Measurements from ENCODE around the gene ZNF490.

The ZNF490 gene

GRCh38 chr19:12610540-12611360, at the start of gene ZNF490, which contains the start of gene ZNF791:
TSS of gene ZNF490 (minus strand) at chr19:12610813. CDS start at chr19:12610680, 133 bp downstream.
TSS of gene ZNF791 (plus strand) at chr19:12610920. CDS start at chr19:12611080, 160 bp downstream.
- POLR2A ChIA-PET (ENCODE audit: low non-redundant PET): interaction anchor here (0.6 kb wide), 1 partner anchor 43 kb away, joined by 6 read pairs; no protein-coding TSS in a partner anchor
- peak; percentile 99 for DNase-seq (ENCODE audit: low spot score)
- CTCF ChIA-PET: no interaction called here
- TF ChIP-seq, protein P1, sequence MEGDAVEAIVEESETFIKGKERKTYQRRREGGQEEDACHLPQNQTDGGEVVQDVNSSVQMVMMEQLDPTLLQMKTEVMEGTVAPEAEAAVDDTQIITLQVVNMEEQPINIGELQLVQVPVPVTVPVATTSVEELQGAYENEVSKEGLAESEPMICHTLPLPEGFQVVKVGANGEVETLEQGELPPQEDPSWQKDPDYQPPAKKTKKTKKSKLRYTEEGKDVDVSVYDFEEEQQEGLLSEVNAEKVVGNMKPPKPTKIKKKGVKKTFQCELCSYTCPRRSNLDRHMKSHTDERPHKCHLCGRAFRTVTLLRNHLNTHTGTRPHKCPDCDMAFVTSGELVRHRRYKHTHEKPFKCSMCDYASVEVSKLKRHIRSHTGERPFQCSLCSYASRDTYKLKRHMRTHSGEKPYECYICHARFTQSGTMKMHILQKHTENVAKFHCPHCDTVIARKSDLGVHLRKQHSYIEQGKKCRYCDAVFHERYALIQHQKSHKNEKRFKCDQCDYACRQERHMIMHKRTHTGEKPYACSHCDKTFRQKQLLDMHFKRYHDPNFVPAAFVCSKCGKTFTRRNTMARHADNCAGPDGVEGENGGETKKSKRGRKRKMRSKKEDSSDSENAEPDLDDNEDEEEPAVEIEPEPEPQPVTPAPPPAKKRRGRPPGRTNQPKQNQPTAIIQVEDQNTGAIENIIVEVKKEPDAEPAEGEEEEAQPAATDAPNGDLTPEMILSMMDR (conservative IDR thresholded peaks at IDR 0.05; ENCODE audit: low read depth): no peak
- H3K27ac ChIP-seq: peak within 1 kb of the TSS; percentile 92

DNA sequence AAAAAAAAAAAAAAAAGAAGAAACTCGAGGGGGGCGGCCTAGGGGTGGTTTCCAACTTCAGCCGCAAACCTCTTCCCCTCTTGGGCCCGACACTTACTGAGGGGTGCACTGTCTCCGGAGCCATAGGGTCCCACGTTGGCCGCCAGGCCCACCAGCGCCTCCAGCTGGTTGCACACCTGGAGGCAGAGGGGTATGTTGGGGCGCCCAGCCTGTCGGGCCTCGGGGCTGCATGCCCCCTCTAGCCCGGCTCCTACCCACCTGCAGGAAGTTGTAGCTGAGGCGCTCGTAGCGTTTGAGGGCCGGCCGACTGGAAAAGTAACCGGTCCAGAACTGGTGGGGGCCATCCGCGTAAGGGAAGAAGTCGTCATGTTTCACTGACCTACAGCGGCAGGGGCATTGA, 47.4 kb upstream of the ZNF490 start:
- no peak overlapping the region for H3K27ac ChIP-seq
- DNase-seq (ENCODE audit: low spot score): no peak
- CTCF ChIA-PET: interaction anchor here (0.6 kb wide), 1 partner anchor 204 kb away, joined by 5 read pairs; no protein-coding TSS in a partner anchor
- POLR2A ChIA-PET (ENCODE audit: low non-redundant PET): no interaction called here
- TF ChIP-seq, protein P1 (conservative IDR thresholded peaks at IDR 0.05; ENCODE audit: low read depth): no peak

DNA sequence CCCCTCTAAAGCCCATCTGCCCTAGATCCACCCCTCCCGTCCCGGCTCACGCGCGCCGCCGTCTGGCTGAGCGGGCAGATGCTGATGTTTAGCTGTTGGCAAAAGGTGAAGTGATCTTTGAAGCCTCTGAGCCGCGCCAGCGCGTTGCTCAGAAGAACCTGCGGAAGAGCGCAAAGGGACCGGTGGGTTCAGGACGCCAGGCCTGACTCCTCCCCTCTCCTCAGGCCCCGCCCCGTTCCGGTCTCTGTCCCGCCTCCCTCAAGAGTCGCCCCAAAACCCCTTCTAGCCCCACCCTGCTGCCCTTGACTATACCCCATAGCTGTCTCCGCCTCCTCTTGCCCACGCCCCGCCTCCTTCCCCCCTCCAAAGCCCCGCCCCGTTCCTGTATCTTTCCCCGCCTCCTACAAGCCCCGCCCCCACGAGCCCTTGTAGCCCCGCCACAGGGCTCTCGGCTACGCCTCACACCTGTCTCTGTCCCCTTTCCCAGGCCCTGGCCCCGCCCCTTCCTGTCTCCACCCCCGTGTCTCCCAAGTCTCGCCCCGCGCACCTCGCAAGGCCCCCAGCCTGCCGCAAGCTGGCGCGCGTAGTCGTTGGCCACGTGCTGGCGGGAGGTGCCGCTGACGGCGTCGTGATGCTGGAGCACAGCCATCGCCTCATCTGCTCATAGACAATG, 46.4 kb upstream of the ZNF490 start:
- CTCF ChIA-PET: no interaction called here
- TF ChIP-seq, protein P1 (conservative IDR thresholded peaks at IDR 0.05; ENCODE audit: low read depth): no peak
- DNase-seq (ENCODE audit: low spot score): no peak
- POLR2A ChIA-PET (ENCODE audit: low non-redundant PET): no interaction called here
- no peak overlapping the region for H3K27ac ChIP-seq

- TF ChIP-seq, protein P1 (conservative IDR thresholded peaks at IDR 0.05; ENCODE audit: low read depth): no peak
Measured at GRCh38 chr19:12655546-12655945, 44.9 kb upstream of the ZNF490 start.

DNA sequence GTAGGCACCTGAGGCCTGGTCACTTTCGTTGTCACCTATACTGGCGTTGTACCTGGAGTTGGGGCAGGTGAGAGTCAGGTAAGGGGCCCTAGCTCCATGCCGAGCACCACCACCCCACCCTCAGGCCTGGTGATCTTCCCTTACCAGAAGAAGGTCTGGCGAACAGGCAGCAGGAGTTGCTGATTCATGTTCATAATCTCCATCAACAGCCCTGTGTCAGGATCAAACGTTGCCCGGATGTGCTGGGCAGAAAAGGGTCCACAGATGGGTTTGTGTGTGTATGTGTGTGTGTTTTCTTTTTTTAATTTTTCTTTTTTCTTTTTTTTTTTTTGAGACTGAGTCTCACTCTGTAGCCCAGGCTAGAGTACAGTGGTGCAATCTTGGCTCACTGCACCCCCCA, 41.6 kb upstream of the ZNF490 start:
- no peak overlapping the region for H3K27ac ChIP-seq
- DNase-seq (ENCODE audit: low spot score): no peak
- POLR2A ChIA-PET (ENCODE audit: low non-redundant PET): no interaction called here
- TF ChIP-seq, protein P1 (conservative IDR thresholded peaks at IDR 0.05; ENCODE audit: low read depth): no peak
- CTCF ChIA-PET: interaction anchor here (0.6 kb wide), 2 partner anchors 10 to 26 kb away, joined by 3 to 7 read pairs; no protein-coding TSS in a partner anchor

More at GRCh38 chr19:12655546-12655945, 44.9 kb upstream of the ZNF490 start:
- ChIA-PET CTCF (no interaction called here), POLR2A (ENCODE audit: low non-redundant PET) (no interaction called here)
- no peak for DNase-seq (ENCODE audit: low spot score)
- no peak overlapping the region for H3K27ac ChIP-seq

DNA sequence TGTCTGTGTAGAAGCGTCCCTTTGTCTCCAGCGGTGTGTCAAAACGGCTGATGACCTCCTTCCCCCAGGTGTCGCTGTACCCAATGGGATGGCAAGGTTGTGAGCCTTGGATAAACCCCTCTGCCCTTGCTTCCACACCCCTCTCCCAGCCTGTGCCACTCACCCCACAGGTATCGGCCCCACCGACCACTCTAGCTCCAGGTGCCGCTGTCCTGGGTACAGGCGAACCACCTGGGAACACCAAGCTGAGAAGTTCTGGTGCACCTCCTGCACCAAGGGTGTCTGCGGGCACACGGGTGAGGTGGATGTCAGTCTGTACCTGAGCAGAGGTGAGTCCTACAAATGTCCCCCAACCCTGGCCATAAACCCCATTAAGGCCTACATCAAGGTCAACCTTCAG, 39.3 kb upstream of the ZNF490 start:
- POLR2A ChIA-PET (ENCODE audit: low non-redundant PET): no interaction called here
- no peak overlapping the region for H3K27ac ChIP-seq
- DNase-seq (ENCODE audit: low spot score): no peak
- CTCF ChIA-PET: interaction anchor here (0.7 kb wide), 1 partner anchor 285 kb away, joined by 13 read pairs; no protein-coding TSS in a partner anchor
- TF ChIP-seq, protein P1 (conservative IDR thresholded peaks at IDR 0.05; ENCODE audit: low read depth): no peak

All from RWPE1 (cell line).